Activated B cell treated with CpG ODN at 0.5 μM for 24 hours (primary cell): ENCODE data around the gene STAM2. TPM values are rescaled to one million over a fixed set of nuclear protein-coding genes. Genes with fewer than 3 reads are reported as not detected.
"Not testable (repeated sequence)": the region's sequence is repeated elsewhere in the genome, so short reads cannot be mapped to it uniquely, and the experiment has no call there.

ENCODE experiments used
- ATAC-seq: fragments of 200-7000 bp; cut with Tn5 transposase; one replicate; pipeline ENCODE4 v1.10.0; 2021; ENCODE audit warnings: low read depth, mild to moderate bottlenecking, moderate library complexity
- CTCF ChIA-PET: fragments of 350-600 bp; sonication (Branson Sonifier 250); formaldehyde crosslinking; loops from one replicate; lab custom pipeline; 2021; ENCODE audit warnings: antibody characterized with exemption; lab: Charles Lee
- POLR2A ChIA-PET: fragments of 350-600 bp; sonication (Branson Sonifier 250); formaldehyde crosslinking; loops from one replicate; lab custom pipeline; 2021; ENCODE audit warnings: antibody characterized with exemption; lab: Charles Lee
- DNase-seq: peaks from one replicate; pipeline ENCODE4 v3.0.0; 2022
- H3K27ac Mint-ChIP-seq: one replicate; pipeline ENCODE4 v1.8.0; 2020; ENCODE audit warnings: mixed read lengths
- H3K27me3 Mint-ChIP-seq: one replicate; pipeline ENCODE4 v1.8.0; 2021; ENCODE audit warnings: mixed read lengths
- H3K36me3 Mint-ChIP-seq: one replicate; pipeline ENCODE4 v1.8.0; 2021; ENCODE audit warnings: low read depth, mixed read lengths
- H3K4me1 Mint-ChIP-seq: one replicate; pipeline ENCODE4 v1.8.0; 2021; ENCODE audit warnings: mixed read lengths
- H3K4me3 Mint-ChIP-seq: one replicate; pipeline ENCODE4 v1.8.0; 2020; ENCODE audit warnings: mild to moderate bottlenecking, mixed read lengths
- H3K9me3 Mint-ChIP-seq: one replicate; pipeline ENCODE4 v1.8.0; 2020; ENCODE audit warnings: mixed read lengths
- CTCF ChIP-seq: fragments of 200-600 bp; IDR thresholded peaks from one replicate; pipeline ENCODE4 v1.8.0; 2022; ENCODE audit warnings: antibody characterized with exemption, mild to moderate bottlenecking
- intact Hi-C: fragments of 100-400 bp; cut with micrococcal nuclease; formaldehyde crosslinking; loops from one replicate; pipeline ENCODE4 v1.15.1; 2024
- total RNA-seq: library from RNA; stranded (reverse); gene quantifications from 2 replicates; pipeline ENCODE4 v1.2.3, GENCODE V29; 2022

The STAM2 gene
- total RNA-seq, 1 donor from 2014 or later, result 27.4 TPM

GRCh38 chr2:152092095-152092494 lies 83.5 kb downstream of the STAM2 start:
- peaks cover 9% of the 10 kb centered on the region for H3K27me3 Mint-ChIP-seq
- H3K4me3 Mint-ChIP-seq, result no peak overlapping the region
- H3K9me3 Mint-ChIP-seq, result no peaks in the 10 kb centered on the region
- ChIA-PET CTCF (no interaction called here), POLR2A (no interaction called here)
- no peaks in the 10 kb centered on the region for H3K36me3 Mint-ChIP-seq
- ATAC-seq (no peak), DNase-seq (no peak)
- peaks cover under 1% of the 10 kb centered on the region for H3K4me1 Mint-ChIP-seq
- TF ChIP-seq CTCF, result no peak
- no peak overlapping the region for H3K27ac Mint-ChIP-seq
- intact Hi-C loops, result no loop called here

DNA sequence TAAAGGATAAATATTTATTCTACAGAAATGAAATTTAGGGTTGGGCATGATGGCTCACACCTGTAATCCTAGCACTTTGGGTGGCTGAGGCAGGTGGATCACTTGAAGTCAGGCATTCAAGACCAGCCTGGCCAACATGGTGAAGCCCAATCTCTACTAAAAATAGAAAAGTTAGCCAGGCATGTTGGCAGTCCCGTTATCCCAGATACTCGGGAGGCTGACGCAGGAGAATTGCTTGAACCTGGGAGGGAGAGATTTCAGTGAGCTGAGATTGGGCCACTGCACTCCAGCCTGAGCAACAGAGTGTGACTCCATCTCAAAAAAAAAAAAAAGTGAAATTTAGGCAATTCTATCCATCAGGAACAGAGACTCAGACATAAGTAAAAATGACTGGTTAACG lies 84.8 kb downstream of the STAM2 start:
- H3K4me1 Mint-ChIP-seq, intact Hi-C loops, POLR2A ChIA-PET, H3K27me3 Mint-ChIP-seq, ATAC-seq, H3K9me3 Mint-ChIP-seq, CTCF ChIA-PET, H3K4me3 Mint-ChIP-seq, H3K36me3 Mint-ChIP-seq, DNase-seq, H3K27ac Mint-ChIP-seq: not testable (repeated sequence)

DNA sequence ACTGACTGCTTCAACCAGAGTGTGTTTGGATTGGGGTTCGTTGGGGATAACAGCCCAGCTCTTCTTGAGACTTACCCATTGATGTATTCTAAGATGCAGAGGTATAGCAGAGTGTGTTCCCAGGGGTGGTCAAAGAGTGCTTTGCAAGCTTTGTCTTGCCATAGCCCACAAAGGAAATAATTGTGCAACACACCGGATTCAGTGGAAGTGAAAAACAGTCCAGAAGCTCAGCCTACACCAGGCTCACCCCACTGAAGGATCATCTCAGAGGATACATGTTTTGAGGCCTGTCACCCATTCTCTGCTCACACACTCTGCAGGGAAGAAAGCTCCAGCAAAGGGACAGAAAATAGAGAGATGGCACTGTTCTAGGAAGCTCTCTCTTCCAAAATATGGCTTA lies 86.3 kb downstream of the STAM2 start:
- ATAC-seq, result no peak
- Mint-ChIP-seq H3K4me3 (no peak overlapping the region), H3K27ac (no peak overlapping the region), H3K36me3 (no peaks in the 10 kb centered on the region), H3K9me3 (no peaks in the 10 kb centered on the region), H3K27me3 (no peaks in the 10 kb centered on the region), H3K4me1 (no peaks in the 10 kb centered on the region)
- no peak for TF ChIP-seq CTCF
- ChIA-PET CTCF (no interaction called here), POLR2A (no interaction called here)
- no peak for DNase-seq
- intact Hi-C loops, result no loop called here

GRCh38 chr2:152088006-152088405 lies 87.6 kb downstream of the STAM2 start:
- TF ChIP-seq CTCF, result no peak
- H3K27me3 Mint-ChIP-seq, result no peaks in the 10 kb centered on the region
- POLR2A ChIA-PET, result no interaction called here
- no peaks in the 10 kb centered on the region for H3K9me3 Mint-ChIP-seq
- no peak for ATAC-seq
- no peaks in the 10 kb centered on the region for H3K4me1 Mint-ChIP-seq
- no peak overlapping the region for H3K4me3 Mint-ChIP-seq
- CTCF ChIA-PET, result no interaction called here
- H3K27ac Mint-ChIP-seq, result no peak overlapping the region
- intact Hi-C loops, result no loop called here
- H3K36me3 Mint-ChIP-seq, result no peaks in the 10 kb centered on the region
- no peak for DNase-seq

GRCh38 chr2:152086231-152086630 lies 89.3 kb downstream of the STAM2 start:
- TF ChIP-seq CTCF, result no peak

GRCh38 chr2:152084076-152084475 lies 91.5 kb downstream of the STAM2 start:
- ChIA-PET POLR2A (no interaction called here), CTCF (no interaction called here)

More at GRCh38 chr2:152086231-152086630, 89.3 kb downstream of the STAM2 start:
- no peaks in the 10 kb centered on the region for H3K4me1 Mint-ChIP-seq
- no peaks in the 10 kb centered on the region for H3K27me3 Mint-ChIP-seq
- POLR2A ChIA-PET, result no interaction called here
- intact Hi-C loops, result no loop called here
- DNase-seq (no peak), ATAC-seq (no peak)
- no peaks in the 10 kb centered on the region for H3K9me3 Mint-ChIP-seq
- no peak overlapping the region for H3K4me3 Mint-ChIP-seq
- no peak overlapping the region for H3K27ac Mint-ChIP-seq
- CTCF ChIA-PET, result no interaction called here
- no peaks in the 10 kb centered on the region for H3K36me3 Mint-ChIP-seq

More at GRCh38 chr2:152084076-152084475, 91.5 kb downstream of the STAM2 start:
- ATAC-seq, result no peak
- Mint-ChIP-seq H3K27ac (no peak overlapping the region), H3K4me1 (no peaks in the 10 kb centered on the region), H3K4me3 (no peak overlapping the region), H3K9me3 (no peaks in the 10 kb centered on the region), H3K27me3 (no peaks in the 10 kb centered on the region), H3K36me3 (no peaks in the 10 kb centered on the region)
- intact Hi-C loops, result no loop called here
- TF ChIP-seq CTCF, result no peak
- no peak for DNase-seq
